Naive B cell (primary cell): ENCODE data around the gene TSC22D4. TPM values are rescaled to one million over a fixed set of nuclear protein-coding genes. Genes with fewer than 3 reads are reported as not detected.
"Not testable (repeated sequence)": the region's sequence is repeated elsewhere in the genome, so short reads cannot be mapped to it uniquely, and the experiment has no call there.

Experiments used
- ATAC-seq, 2 donors: fragments of 150-1000 bp; cut with Tn5 transposase; 2 replicates each; pipeline ENCODE4 v1.10.0; 2021; ENCODE audit warnings: low read depth in 2 of 2, mild to moderate bottlenecking in 2 of 2, moderate library complexity in 2 of 2
- DNase-seq: peaks from one replicate; pipeline ENCODE4 v3.0.0; 2022
- H3K27ac Mint-ChIP-seq, 6 donors: one replicate each; pipeline ENCODE4 v1.8.0; 2020 to 2022; ENCODE audit warnings: mild to moderate bottlenecking in 6 of 6, mixed read lengths in 6 of 6, moderate library complexity in 5 of 6, inconsistent platforms in 2 of 6
- H3K27me3 Mint-ChIP-seq, 3 donors: one replicate each; pipeline ENCODE4 v1.8.0; 2021 to 2022; ENCODE audit warnings: mixed read lengths in 3 of 3, mild to moderate bottlenecking in 1 of 3
- H3K36me3 Mint-ChIP-seq, 2 donors: one replicate each; pipeline ENCODE4 v1.8.0; 2020 to 2022; ENCODE audit warnings: mixed read lengths in 2 of 2, inconsistent platforms in 1 of 2, mild to moderate bottlenecking in 1 of 2
- H3K4me1 Mint-ChIP-seq, 3 donors: one replicate each; pipeline ENCODE4 v1.8.0; 2020 to 2022; ENCODE audit warnings: mixed read lengths in 3 of 3, inconsistent platforms in 1 of 3, mild to moderate bottlenecking in 1 of 3, moderate library complexity in 1 of 3
- H3K4me3 Mint-ChIP-seq, 8 donors: one replicate each; pipeline ENCODE4 v1.8.0; 2020 to 2022; ENCODE audit warnings: mild to moderate bottlenecking in 8 of 8, mixed read lengths in 8 of 8, moderate library complexity in 8 of 8, inconsistent platforms in 2 of 8
- H3K9me3 Mint-ChIP-seq, 7 donors: one replicate each; pipeline ENCODE4 v1.8.0; 2020 to 2022; ENCODE audit warnings: mixed read lengths in 7 of 7, mild to moderate bottlenecking in 5 of 7, inconsistent platforms in 2 of 7, moderate library complexity in 1 of 7
- polyA plus RNA-seq, 6 donors: library from polyadenylated mRNA; unstranded; fragments of 300-500 nt; fragmentation: Illumina TruSeq; gene quantifications; one replicate each; pipeline ENCODE4 v1.2.3, GENCODE V29; 2021; ENCODE audit warnings: low read depth in 6 of 6

TSC22D4 gene
- polyA plus RNA-seq: 10 to 100 TPM; 17.5 to 23.6 (median 20.7) TPM

- peak within 1 kb of the TSS; percentile 90 to 99 (median 96) for H3K4me3 Mint-ChIP-seq
- no peaks in the 10 kb centered on the region for H3K9me3 Mint-ChIP-seq
- peak; percentile 86 for DNase-seq
- peaks cover 36 to 48% (median 43%) of the 10 kb centered on the region in 3 donors for H3K4me1 Mint-ChIP-seq
- ATAC-seq: peak; percentile 67 to 71
- peaks cover 0 to 8% of the 10 kb centered on the region in 2 donors for H3K36me3 Mint-ChIP-seq
- no peaks in the 10 kb centered on the region for H3K27me3 Mint-ChIP-seq
- peak within 1 kb of the TSS; percentile 89 to 98 (median 94) for H3K27ac Mint-ChIP-seq
Observed at GRCh38 chr7:100478958-100479660, at the start of gene TSC22D4. TSC22D4 (minus strand) TSS chr7:100479214; CDS start chr7:100478038, 1,176 bp downstream.

GRCh38 chr7:100528108-100528866, 49.3 kb upstream of the TSC22D4 start:
- H3K4me3 Mint-ChIP-seq, H3K27ac Mint-ChIP-seq, ATAC-seq, H3K36me3 Mint-ChIP-seq, DNase-seq, H3K9me3 Mint-ChIP-seq, H3K4me1 Mint-ChIP-seq: not testable (repeated sequence)
- H3K27me3 Mint-ChIP-seq: peaks cover 0 to 10% (median 10%) of the 10 kb centered on the region in 3 donors

DNA sequence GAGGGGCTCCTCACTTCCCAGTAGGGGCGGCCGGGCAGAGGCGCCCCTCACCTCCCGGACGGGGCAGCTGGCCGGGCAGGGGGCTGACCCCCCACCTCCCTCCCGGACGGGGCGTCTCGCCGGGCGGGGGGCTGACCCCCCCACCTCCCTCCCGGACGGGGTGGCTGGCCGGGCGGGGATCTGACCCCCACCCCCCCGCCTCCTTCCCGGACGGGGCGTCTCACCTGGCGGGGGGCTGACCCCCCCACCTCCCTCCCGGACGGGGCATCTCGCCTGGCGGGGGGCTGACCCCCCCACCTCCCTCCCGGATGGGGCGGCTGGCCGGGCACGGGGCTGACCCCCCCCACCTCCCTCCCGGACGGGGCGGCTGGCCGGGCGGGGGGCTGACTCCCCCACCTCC, 44.2 kb upstream of the TSC22D4 start:
- H3K27me3 Mint-ChIP-seq, H3K4me3 Mint-ChIP-seq, ATAC-seq, H3K9me3 Mint-ChIP-seq, H3K27ac Mint-ChIP-seq, DNase-seq, H3K4me1 Mint-ChIP-seq, H3K36me3 Mint-ChIP-seq: not testable (repeated sequence)

- not testable (repeated sequence) for H3K9me3 Mint-ChIP-seq, H3K27me3 Mint-ChIP-seq, H3K36me3 Mint-ChIP-seq, H3K4me3 Mint-ChIP-seq, H3K4me1 Mint-ChIP-seq
- H3K27ac Mint-ChIP-seq: peak overlapping the region in 1 of 6 donors; percentile 81
- peak; percentile 3 for DNase-seq
- peak in 1 of 2 donors; percentile 58 for ATAC-seq
Observed at GRCh38 chr7:100521909-100522593, 43.0 kb upstream of the TSC22D4 start.

DNA sequence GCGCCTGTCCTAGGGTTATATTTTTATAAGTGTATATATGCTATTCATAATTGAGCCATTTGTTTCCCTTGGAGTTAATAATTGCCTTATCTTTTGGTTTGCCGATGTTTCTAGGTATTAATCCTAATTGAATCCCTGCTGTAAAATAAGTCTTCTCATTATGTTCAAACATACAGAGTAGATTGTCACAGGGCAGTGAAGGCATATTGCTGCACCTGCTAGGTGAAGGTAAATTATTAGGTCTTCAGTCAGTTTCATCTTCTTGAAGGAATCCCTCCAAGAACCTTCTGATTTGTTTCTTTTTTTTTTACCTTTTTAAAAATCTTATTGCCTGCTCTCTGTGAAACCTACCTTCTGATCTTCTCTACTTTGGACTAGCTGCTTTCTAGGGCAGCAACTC, 42.1 kb upstream of the TSC22D4 start:
- Mint-ChIP-seq H3K27ac (peak overlapping the region in 2 of 6 donors; percentile 61 to 83), H3K27me3 (peaks cover 0 to 9% (median 0%) of the 10 kb centered on the region in 3 donors), H3K9me3 (peaks cover 0 to 2% (median 0%) of the 10 kb centered on the region in 7 donors), H3K4me1 (peaks cover 0 to 3% (median 0%) of the 10 kb centered on the region in 3 donors), H3K4me3 (no peak overlapping the region), H3K36me3 (no peaks in the 10 kb centered on the region)
- no peak for DNase-seq
- no peak for ATAC-seq

- DNase-seq (no peak), ATAC-seq (no peak)
- Mint-ChIP-seq H3K27ac (no peak overlapping the region), H3K4me3 (no peak overlapping the region), H3K36me3 (no peaks in the 10 kb centered on the region), H3K9me3 (peaks cover 0 to 2% (median 0%) of the 10 kb centered on the region in 7 donors), H3K4me1 (peaks cover 0 to 3% (median 0%) of the 10 kb centered on the region in 3 donors), H3K27me3 (peaks cover 0 to 19% (median 4%) of the 10 kb centered on the region in 3 donors)
Observed at GRCh38 chr7:100520138-100520537, 41.1 kb upstream of the TSC22D4 start.

DNA sequence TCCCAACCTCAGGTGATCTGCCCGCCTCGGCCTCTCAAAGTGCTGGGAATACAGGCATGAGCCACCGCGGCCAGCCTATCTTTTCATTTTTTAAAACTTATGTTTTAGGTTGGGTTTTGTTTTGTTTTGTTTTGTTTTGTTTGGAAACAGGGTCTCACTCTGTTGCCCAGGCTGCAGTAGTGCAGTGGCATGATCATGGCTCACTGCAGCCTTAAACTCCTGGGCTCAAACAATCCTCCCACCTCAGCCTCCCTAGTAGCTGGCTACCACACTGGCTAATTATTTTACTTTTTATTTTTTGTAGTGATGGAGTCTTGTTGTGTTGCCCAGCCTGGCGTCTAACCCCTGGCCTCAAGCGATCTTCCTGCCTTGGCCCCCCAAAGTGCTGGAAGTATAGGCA, 40.6 kb upstream of the TSC22D4 start:
- Mint-ChIP-seq H3K4me3 (no peak overlapping the region), H3K4me1 (peaks cover 0 to 3% (median 0%) of the 10 kb centered on the region in 3 donors), H3K27me3 (peaks cover 0 to 20% (median 8%) of the 10 kb centered on the region in 3 donors), H3K9me3 (peaks cover 0 to 2% (median 0%) of the 10 kb centered on the region in 7 donors), H3K36me3 (no peaks in the 10 kb centered on the region), H3K27ac (no peak overlapping the region)
- DNase-seq (no peak), ATAC-seq (no peak)

GRCh38 chr7:100517305-100517704, 38.3 kb upstream of the TSC22D4 start:
- Mint-ChIP-seq H3K4me3 (no peak overlapping the region), H3K9me3 (no peaks in the 10 kb centered on the region), H3K36me3 (no peaks in the 10 kb centered on the region), H3K27ac (no peak overlapping the region), H3K4me1 (peaks cover 0 to 3% (median 0%) of the 10 kb centered on the region in 3 donors), H3K27me3 (peaks cover 6 to 32% (median 15%) of the 10 kb centered on the region in 3 donors)
- ATAC-seq (no peak), DNase-seq (no peak)

GRCh38 chr7:100516135-100516812, 37.3 kb upstream of the TSC22D4 start:
- no peaks in the 10 kb centered on the region for H3K9me3 Mint-ChIP-seq
- no peak overlapping the region for H3K4me3 Mint-ChIP-seq
- no peaks in the 10 kb centered on the region for H3K36me3 Mint-ChIP-seq
- no peak overlapping the region for H3K27ac Mint-ChIP-seq
- no peaks in the 10 kb centered on the region for H3K4me1 Mint-ChIP-seq
- peaks cover 6 to 32% (median 15%) of the 10 kb centered on the region in 3 donors for H3K27me3 Mint-ChIP-seq
- ATAC-seq (no peak), DNase-seq (no peak)

- Mint-ChIP-seq H3K27me3 (peaks cover 11 to 41% (median 24%) of the 10 kb centered on the region in 3 donors), H3K9me3 (no peaks in the 10 kb centered on the region), H3K4me3 (peak overlapping the region in 1 of 8 donors; percentile 56), H3K4me1 (no peaks in the 10 kb centered on the region), H3K36me3 (no peaks in the 10 kb centered on the region), H3K27ac (peak overlapping the region in 1 of 6 donors; percentile 84)
- ATAC-seq: no peak
- DNase-seq: no peak
Observed at GRCh38 chr7:100515072-100515532, 36.1 kb upstream of the TSC22D4 start.

GRCh38 chr7:100513212-100513810, 34.3 kb upstream of the TSC22D4 start:
- Mint-ChIP-seq H3K9me3 (no peaks in the 10 kb centered on the region), H3K27me3 (peaks cover 11 to 44% (median 31%) of the 10 kb centered on the region in 3 donors), H3K27ac (no peak overlapping the region), H3K4me1 (no peaks in the 10 kb centered on the region), H3K36me3 (no peaks in the 10 kb centered on the region), H3K4me3 (no peak overlapping the region)
- ATAC-seq (no peak), DNase-seq (no peak)

- Mint-ChIP-seq H3K36me3 (no peaks in the 10 kb centered on the region), H3K9me3 (no peaks in the 10 kb centered on the region), H3K27ac (no peak overlapping the region), H3K4me3 (no peak overlapping the region), H3K27me3 (peaks cover 16 to 45% (median 39%) of the 10 kb centered on the region in 3 donors), H3K4me1 (no peaks in the 10 kb centered on the region)
- DNase-seq (no peak), ATAC-seq (no peak)
Observed at GRCh38 chr7:100510437-100511239, 31.6 kb upstream of the TSC22D4 start.
